Measurements from ENCODE around the gene NSRP1.

GRCh38 chr17:30217746-30218245 lies 101.2 kb downstream of the NSRP1 start:
- TF ChIP-seq CTCF (IDR thresholded peaks at IDR 0.05) (no peak), POLR2A (IDR thresholded peaks at IDR 0.05) (no peak)
